GM23338 (cell line): ENCODE results near the gene HS6ST3. TPM values are rescaled to one million over a fixed set of nuclear protein-coding genes. Genes with fewer than 3 reads are reported as not detected.
"Not testable (repeated sequence)": the region's sequence is repeated elsewhere in the genome, so short reads cannot be mapped to it uniquely, and the experiment has no call there.

Experiments
- ATAC-seq: fragments of 200-7000 bp; cut with Tn5 transposase; 3 replicates; pipeline ENCODE4 v1.9.1; 2020
- DNase-seq: peaks from one replicate; pipeline ENCODE4 v3.0.0-alpha.2; 2015; ENCODE audit warnings: low spot score
- H2AFZ ChIP-seq: fragments of 200-600 bp; sonication (generic); 2 replicates; pipeline ENCODE4 v1.8.0; 2016; ENCODE audit warnings: antibody characterized with exemption, mild to moderate bottlenecking, moderate library complexity
- H3F3A ChIP-seq: fragments of 200-600 bp; sonication (generic); replicated peaks from 2 replicates; pipeline ENCODE4 v1.8.0; 2017; ENCODE audit warnings: antibody characterized with exemption, mixed run types, low read depth
- H3K27ac ChIP-seq: fragments of 200-600 bp; sonication (generic); 2 replicates; pipeline ENCODE4 v1.6.1; 2016; ENCODE audit warnings: low read depth
- H3K27me3 ChIP-seq: fragments of 200-600 bp; sonication (generic); 2 replicates; pipeline ENCODE4 v1.8.0; 2016; ENCODE audit warnings: mild to moderate bottlenecking, mixed run types, moderate library complexity; ENCODE audit not compliant: insufficient read depth
- H3K36me3 ChIP-seq: fragments of 200-600 bp; sonication (generic); 2 replicates; pipeline ENCODE4 v1.8.0; 2016; ENCODE audit warnings: mild to moderate bottlenecking; ENCODE audit not compliant: insufficient read depth
- H3K4me1 ChIP-seq: fragments of 200-600 bp; sonication (generic); 2 replicates; pipeline ENCODE4 v1.8.0; 2016; ENCODE audit warnings: mild to moderate bottlenecking, moderate library complexity; ENCODE audit not compliant: insufficient read depth
- H3K4me2 ChIP-seq: fragments of 200-600 bp; sonication (generic); 2 replicates; pipeline ENCODE4 v1.7.1; 2017; ENCODE audit warnings: mixed run types
- H3K4me3 ChIP-seq: fragments of 200-600 bp; sonication (generic); 2 replicates; pipeline ENCODE4 v1.6.1; 2016; ENCODE audit warnings: mixed run types
- H3K79me2 ChIP-seq: fragments of 200-600 bp; sonication (generic); replicated peaks from 2 replicates; pipeline ENCODE4 v1.8.0; 2017; ENCODE audit warnings: mild to moderate bottlenecking; ENCODE audit not compliant: insufficient read depth
- H3K9me2 ChIP-seq: fragments of 200-600 bp; sonication (generic); 2 replicates; pipeline ENCODE4 v1.8.0; 2017; ENCODE audit not compliant: insufficient read depth
- H4K20me1 ChIP-seq: fragments of 200-600 bp; sonication (generic); replicated peaks from 2 replicates; pipeline ENCODE4 v1.8.0; 2017; ENCODE audit warnings: mild to moderate bottlenecking; ENCODE audit not compliant: insufficient read depth
- H3K27ac Mint-ChIP-seq: 2 replicates; pipeline ENCODE4 v1.8.0; 2020; ENCODE audit warnings: inconsistent platforms, mild to moderate bottlenecking, moderate library complexity, mixed read lengths
- H3K27me3 Mint-ChIP-seq: 3 replicates; pipeline ENCODE4 v1.8.0; 2022; ENCODE audit warnings: low read depth, mild to moderate bottlenecking, moderate library complexity, mixed read lengths, inconsistent platforms; ENCODE audit not compliant: insufficient read depth, poor library complexity
- H3K36me3 Mint-ChIP-seq: 3 replicates; pipeline ENCODE4 v1.8.0; 2021; ENCODE audit warnings: low read depth, mild to moderate bottlenecking, inconsistent platforms, moderate library complexity, mixed read lengths
- H3K4me1 Mint-ChIP-seq: 3 replicates; pipeline ENCODE4 v1.8.0; 2020; ENCODE audit warnings: mild to moderate bottlenecking, inconsistent platforms, mixed read lengths
- H3K4me3 Mint-ChIP-seq: 3 replicates; pipeline ENCODE4 v1.8.0; 2021; ENCODE audit warnings: moderate library complexity, mild to moderate bottlenecking, inconsistent platforms, mixed read lengths
- H3K9me3 Mint-ChIP-seq: 3 replicates; pipeline ENCODE4 v1.8.0; 2020; ENCODE audit warnings: moderate library complexity, mild to moderate bottlenecking, inconsistent platforms, mixed read lengths
- CTCF ChIP-seq, 2 experiments: fragments of 200-600 bp in 1 of 2; sonication (generic) in 1 of 2; conservative IDR thresholded peaks; 2 replicates each; pipeline versions ENCODE4 v1.5.1 to v1.6.1; 2016 to 2017; ENCODE audit warnings: antibody characterized with exemption in 2 of 2, low read depth in 2 of 2, mild to moderate bottlenecking in 2 of 2, moderate library complexity in 1 of 2
- EZH2 ChIP-seq: fragments of 200-600 bp; sonication (generic); IDR thresholded peaks from one replicate; pipeline ENCODE4 v1.8.0; 2017; ENCODE audit warnings: antibody characterized with exemption, mild to moderate bottlenecking, low read depth; ENCODE audit not compliant: unreplicated experiment
- EZH2phosphoT487 ChIP-seq: fragments of 200-600 bp; sonication (generic); IDR thresholded peaks from one replicate; pipeline ENCODE4 v1.8.1; 2018; ENCODE audit warnings: antibody characterized with exemption; ENCODE audit not compliant: unreplicated experiment
- JUNB ChIP-seq: IDR thresholded peaks from one replicate; pipeline ENCODE4 v1.6.1; 2016; ENCODE audit warnings: antibody characterized with exemption; ENCODE audit not compliant: unreplicated experiment
- POLR2AphosphoS5 ChIP-seq: IDR thresholded peaks from 2 replicates; pipeline ENCODE4 v1.6.1; 2016; ENCODE audit warnings: antibody characterized with exemption, low read depth
- STAT1 ChIP-seq: IDR thresholded peaks from one replicate; pipeline ENCODE4 v1.6.1; 2016; ENCODE audit warnings: antibody characterized with exemption; ENCODE audit not compliant: unreplicated experiment
- ZNF114 ChIP-seq: fragments of 250-450 bp; sonication (Bioruptor Pico); IDR thresholded peaks from 2 replicates; pipeline ENCODE4 v1.5.0; 2020; ENCODE audit warnings: mild to moderate bottlenecking, moderate library complexity
- ZNF331 ChIP-seq: fragments of 250-450 bp; sonication (Bioruptor Pico); IDR thresholded peaks from 2 replicates; pipeline ENCODE4 v1.5.0; 2020; ENCODE audit warnings: low read depth, mild to moderate bottlenecking, moderate library complexity
- polyA plus RNA-seq: library from polyadenylated mRNA; unstranded; fragments of >200 nt; fragmentation: Nextera tagmentation; extraction: Ambion mirVana; gene quantifications from 2 replicates; pipeline ENCODE4 v1.2.1, GENCODE V29; 2016
- total RNA-seq: library from RNA; depleted of rRNA; stranded (reverse); fragments of >200 nt; shearing (Covaris generic); gene quantifications from 2 replicates; pipeline ENCODE4 v1.2.3, GENCODE V29; 2014
- TF ChIP-seq, protein P1 (sequence below): IDR thresholded peaks from 2 replicates; pipeline ENCODE4 v1.6.1; 2016; ENCODE audit warnings: antibody characterized with exemption

HS6ST3 gene
- total and polyA plus RNA-seq, 2 experiments from 2014 or later: 0.52 to 0.80 TPM

GRCh38 chr13:96108072-96108471 is 18.2 kb downstream of the HS6ST3 start:
- ATAC-seq, H3K4me3 Mint-ChIP-seq: not testable (repeated sequence)

GRCh38 chr13:96109125-96109524 is 19.2 kb downstream of the HS6ST3 start:
- Histone ChIP-seq H3K4me1 (0 out of 2 replicates have a peak, but pooled peaks cover 2% of the 10 kb centered on the region), H3K9me2 (no peaks in the 10 kb centered on the region), H3K27ac (no peak overlapping the region), H3K27me3 (no peaks in the 10 kb centered on the region), H3K36me3 (no peaks in the 10 kb centered on the region; the same call in 1 of the 2 replicates), H3K79me2 (no peaks in the 10 kb centered on the region), H4K20me1 (no peaks in the 10 kb centered on the region), H3K4me2 (no peak overlapping the region), H3F3A (no peaks in the 10 kb centered on the region), H3K4me3 (no peak overlapping the region), H2AFZ (no peak overlapping the region)
- Mint-ChIP-seq H3K4me1 (peaks cover 7% of the 10 kb centered on the region; the same call in 2 of the 3 replicates), H3K36me3 (peaks cover 41% of the 10 kb centered on the region), H3K27me3 (peaks cover 10% of the 10 kb centered on the region), H3K27ac (0 out of 2 replicates have a peak overlapping the region, but pooled peaks have one; percentile 43), H3K4me3 (no peak overlapping the region), H3K9me3 (peaks cover 44% of the 10 kb centered on the region)
- no peak for DNase-seq
- TF ChIP-seq EZH2 (no peak), ZNF331 (no peak), STAT1 (no peak), JUNB (no peak), ZNF114 (no peak), POLR2AphosphoS5 (no peak)
- ATAC-seq: no peak

More at GRCh38 chr13:96108072-96108471, 18.2 kb downstream of the HS6ST3 start:
- H3K27ac Mint-ChIP-seq, H4K20me1 ChIP-seq, H3K79me2 ChIP-seq, H2AFZ ChIP-seq, H3K27ac ChIP-seq, H3K4me3 ChIP-seq, H3F3A ChIP-seq, H3K9me2 ChIP-seq, H3K27me3 ChIP-seq, H3K27me3 Mint-ChIP-seq, H3K36me3 ChIP-seq, H3K4me1 ChIP-seq, H3K4me2 ChIP-seq: not testable (repeated sequence)
- Mint-ChIP-seq H3K36me3 (peaks cover 41% of the 10 kb centered on the region), H3K9me3 (peaks cover 44% of the 10 kb centered on the region), H3K4me1 (peaks cover 13% of the 10 kb centered on the region; the same call in 2 of the 3 replicates)
- DNase-seq: peak; percentile 53
- TF ChIP-seq ZNF331: peak; percentile 86
- TF ChIP-seq CTCF (conservative IDR thresholded peaks at IDR 0.05; ENCODE audit: low read depth in 2 of 2): 0 out of 4 replicates have a peak, but pooled peaks of 1 of the 2 experiments have one; percentile 14

DNA sequence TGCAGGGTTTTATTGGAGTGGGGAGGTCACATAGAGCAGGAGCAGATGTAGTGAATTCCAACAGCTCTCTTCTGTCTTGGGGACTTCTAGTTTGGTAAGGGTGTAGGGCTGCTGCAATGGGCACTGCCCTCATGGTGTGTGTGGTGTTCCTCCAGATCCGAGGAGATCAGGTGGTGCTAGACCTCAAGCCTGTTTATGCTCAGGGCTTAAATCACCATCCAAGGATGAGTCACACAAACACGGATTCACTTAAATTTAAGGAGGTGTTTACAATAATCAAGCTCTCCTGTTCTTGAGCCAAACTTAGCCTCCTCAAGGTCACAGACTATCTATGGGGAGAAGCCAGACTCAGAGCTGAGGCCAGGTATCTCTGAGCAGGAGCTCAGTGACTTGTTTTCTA is 23.0 kb downstream of the HS6ST3 start:
- H2AFZ ChIP-seq: no peak overlapping the region
- no peaks in the 10 kb centered on the region for H3K27me3 ChIP-seq
- H3K27me3 Mint-ChIP-seq: peaks cover 4% of the 10 kb centered on the region
- no peaks in the 10 kb centered on the region; the same call in 1 of the 2 replicates for H3K36me3 ChIP-seq
- ATAC-seq (no peak), DNase-seq (no peak)
- H3K27ac Mint-ChIP-seq: no peak overlapping the region
- H3K9me3 Mint-ChIP-seq: peaks cover 29% of the 10 kb centered on the region
- no peaks in the 10 kb centered on the region for H3K9me2 ChIP-seq
- H3K4me1 ChIP-seq: no peaks in the 10 kb centered on the region
- no peak overlapping the region for H3K4me2 ChIP-seq
- no peak overlapping the region for H3K27ac ChIP-seq
- no peaks in the 10 kb centered on the region for H3K79me2 ChIP-seq
- no peaks in the 10 kb centered on the region for H4K20me1 ChIP-seq
- H3K4me3 Mint-ChIP-seq: no peak overlapping the region
- peaks cover 22% of the 10 kb centered on the region for H3K36me3 Mint-ChIP-seq
- H3K4me1 Mint-ChIP-seq: no peaks in the 10 kb centered on the region
- H3F3A ChIP-seq: no peaks in the 10 kb centered on the region
- H3K4me3 ChIP-seq: no peak overlapping the region
- TF ChIP-seq ZNF114 (no peak), EZH2 (no peak), STAT1 (no peak), EZH2phosphoT487 (no peak), ZNF331 (no peak), POLR2AphosphoS5 (no peak)
- TF ChIP-seq, protein P1, sequence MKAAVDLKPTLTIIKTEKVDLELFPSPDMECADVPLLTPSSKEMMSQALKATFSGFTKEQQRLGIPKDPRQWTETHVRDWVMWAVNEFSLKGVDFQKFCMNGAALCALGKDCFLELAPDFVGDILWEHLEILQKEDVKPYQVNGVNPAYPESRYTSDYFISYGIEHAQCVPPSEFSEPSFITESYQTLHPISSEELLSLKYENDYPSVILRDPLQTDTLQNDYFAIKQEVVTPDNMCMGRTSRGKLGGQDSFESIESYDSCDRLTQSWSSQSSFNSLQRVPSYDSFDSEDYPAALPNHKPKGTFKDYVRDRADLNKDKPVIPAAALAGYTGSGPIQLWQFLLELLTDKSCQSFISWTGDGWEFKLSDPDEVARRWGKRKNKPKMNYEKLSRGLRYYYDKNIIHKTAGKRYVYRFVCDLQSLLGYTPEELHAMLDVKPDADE: no peak
